ENCODE measurements around the gene GALNS. TPM values are rescaled to one million over a fixed set of nuclear protein-coding genes. Genes with fewer than 3 reads are reported as not detected.

The GALNS gene
- 35.9 and 41.8 TPM in 2 replicates for total RNA-seq

GRCh38 chr16:88856828-88857727 is at the start of gene GALNS, which contains the start of gene TRAPPC2L:
Gene GALNS (minus strand): TSS chr16:88856947. CDS start chr16:88856877, 70 bp downstream.
Gene TRAPPC2L (plus strand): TSS chr16:88857127. CDS start chr16:88857151, 24 bp downstream.

DNA sequence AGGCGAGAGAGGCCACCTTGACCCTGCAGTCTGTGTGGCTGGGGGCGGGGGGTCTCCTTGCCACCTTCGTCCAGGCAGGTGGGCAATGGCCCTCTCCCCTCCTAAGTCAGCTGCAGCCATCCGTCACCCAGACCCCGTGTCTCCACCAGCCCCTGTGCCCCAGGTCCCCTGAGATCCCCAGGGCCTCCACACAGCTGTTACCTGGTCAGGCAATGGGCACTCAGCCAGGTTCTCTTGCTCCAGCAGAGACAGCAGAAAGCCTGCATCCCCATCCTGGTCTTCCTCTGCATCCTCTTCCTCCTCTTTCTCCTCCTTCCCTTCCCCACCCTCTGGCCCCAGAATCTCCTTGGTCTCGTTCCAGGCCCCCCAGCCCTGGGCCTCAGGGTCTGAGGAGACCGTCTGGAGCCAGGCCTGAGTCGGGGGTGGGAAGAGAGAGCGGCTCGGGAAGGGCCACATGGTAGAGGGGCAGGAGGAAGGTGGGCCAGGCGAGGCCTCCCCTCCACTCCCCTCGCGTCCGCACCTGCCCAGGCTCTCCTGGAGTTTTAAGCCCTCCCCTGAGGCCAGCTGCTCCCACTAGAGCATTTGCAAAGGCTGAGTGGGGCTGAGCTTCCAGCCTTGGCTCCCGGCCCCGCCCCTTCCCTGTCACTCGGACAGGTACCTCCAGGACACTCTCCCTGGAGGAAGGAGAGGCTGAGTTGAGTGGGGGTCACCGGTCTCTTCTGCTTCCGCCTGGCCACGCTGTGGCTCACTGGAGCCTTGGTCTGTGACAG is 9.6 kb upstream of the GALNS start, which contains the start of gene PABPN1L:
PABPN1L (minus strand) TSS at position 510 of the 770 bp plus-strand sequence; CDS start at position 456, 54 bp downstream.

GRCh38 chr16:88811769-88812512 is 44.8 kb downstream of the GALNS start, which contains the start of gene APRT:
Gene APRT (minus strand): TSS chr16:88811928. CDS start chr16:88811899, 29 bp downstream.

DNA sequence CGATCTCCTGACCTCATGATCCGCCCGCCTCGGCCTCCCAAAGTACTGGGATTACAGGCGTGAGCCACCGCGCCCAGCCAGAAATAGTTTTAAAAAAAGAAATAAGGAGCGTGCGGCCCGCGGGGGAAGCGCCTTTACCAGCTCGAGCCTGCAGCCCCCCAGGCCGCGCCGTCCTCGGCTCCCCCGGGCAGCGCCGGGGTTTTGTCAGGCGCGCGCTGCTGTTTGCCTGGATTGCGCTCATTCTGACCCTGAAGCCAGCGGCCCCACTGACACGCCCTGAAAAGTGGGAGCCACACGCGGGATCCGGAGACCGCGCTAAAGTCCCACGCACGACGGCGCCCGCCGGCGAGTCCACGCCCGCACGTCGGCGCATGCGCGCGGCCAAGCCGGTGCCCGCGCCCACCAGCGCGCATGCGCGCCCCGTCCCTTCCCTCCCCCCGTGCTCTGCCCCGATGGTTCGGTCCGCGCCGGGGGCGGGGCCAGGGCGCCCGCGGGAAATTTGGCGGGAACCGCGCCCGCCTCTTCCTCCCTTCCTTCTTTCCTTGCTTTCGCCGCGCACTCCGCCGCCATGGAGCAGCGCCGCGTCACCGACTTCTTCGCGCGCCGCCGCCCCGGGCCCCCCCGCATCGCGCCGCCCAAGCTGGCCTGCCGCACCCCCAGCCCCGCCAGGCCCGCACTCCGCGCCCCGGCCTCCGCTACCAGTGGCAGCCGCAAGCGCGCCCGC is 53.3 kb downstream of the GALNS start, which contains the start of gene CDT1:
CDT1 (plus strand) TSS at position 526 of the 724 bp plus-strand sequence; CDS start at position 569, 43 bp downstream.

DNA sequence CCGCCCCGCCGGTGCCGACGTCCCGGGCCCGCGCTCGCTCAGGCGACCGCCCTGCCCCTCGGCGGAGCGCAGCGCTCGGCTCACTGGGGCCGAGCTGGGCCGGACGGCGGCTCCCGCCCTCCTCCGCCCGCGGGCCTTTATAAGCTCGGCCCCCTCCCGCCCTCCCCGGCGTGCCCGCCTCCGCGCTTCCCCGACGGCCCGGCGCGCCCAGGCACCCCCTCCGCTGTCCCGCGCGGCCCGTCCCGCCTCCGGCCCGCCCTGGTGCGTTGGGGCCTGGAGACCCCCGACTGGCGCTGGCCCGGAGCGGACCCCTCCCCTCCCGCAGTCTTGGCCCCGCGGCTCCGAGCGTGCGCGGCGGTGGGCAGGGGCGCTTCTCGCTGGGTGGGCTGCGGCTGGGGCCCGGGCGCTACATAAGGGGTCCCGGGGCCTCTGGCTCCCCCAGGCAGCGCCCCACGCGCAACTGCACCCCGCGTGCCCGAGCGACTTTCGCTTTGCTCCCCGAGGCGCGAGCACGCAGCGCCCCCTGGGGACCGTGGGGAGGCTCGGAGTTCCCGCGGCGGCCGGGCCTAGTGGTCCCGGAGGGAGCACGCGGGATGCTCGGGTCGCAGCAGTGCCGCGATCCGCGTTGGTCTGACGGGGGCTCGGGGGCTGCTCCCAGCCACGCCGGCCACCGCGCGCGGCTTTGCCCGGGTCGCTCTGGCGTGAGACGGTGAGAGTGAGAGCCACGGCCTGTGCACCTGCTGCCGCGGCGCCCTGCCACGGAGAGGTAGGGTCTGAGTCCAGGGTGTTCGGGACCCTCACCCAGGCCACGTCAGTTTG is 71.4 kb downstream of the GALNS start, which contains the start of gene PIEZO1:
PIEZO1 (minus strand) TSS at position 115 of the 819 bp plus-strand sequence. CDS start 256 bp downstream, outside the sequence.

Other genes starting within 250 kb of the GALNS start
- gene IL17C, start 218.4 kb downstream of the GALNS start, total RNA-seq = 0.23 TPM in 1 of 2 replicates, not detected in the other
- 118 and 194 TPM in 2 replicates for gene CYBA, start 205.9 kb downstream of the GALNS start, total RNA-seq
- gene MVD, start 193.9 kb downstream of the GALNS start, total RNA-seq = 89.1 and 116 TPM in 2 replicates
- under 0.01 and 0.05 TPM in 2 replicates for gene SNAI3, start 170.4 kb downstream of the GALNS start, total RNA-seq
- 9.7 and 10.1 TPM in 2 replicates for gene RNF166, start 150.5 kb downstream of the GALNS start, total RNA-seq
- gene CTU2, start 150.4 kb downstream of the GALNS start, total RNA-seq = 13.5 and 14.3 TPM in 2 replicates
- 296 and 312 TPM in 2 replicates for gene PIEZO1, start 71.7 kb downstream of the GALNS start, total RNA-seq
- 0.30 and 6.1 TPM in 2 replicates for gene CDT1, start 53.2 kb downstream of the GALNS start, total RNA-seq
- gene APRT, start 45.0 kb downstream of the GALNS start, total RNA-seq = 42.2 and 89.5 TPM in 2 replicates
- 26.4 and 39.5 TPM in 2 replicates for gene TRAPPC2L, start 180 bp upstream of the GALNS start, total RNA-seq
- not detected in 2 replicates for gene PABPN1L, start 9.7 kb upstream of the GALNS start, total RNA-seq
- not detected in 2 replicates for gene CBFA2T3, start 120.3 kb upstream of the GALNS start, total RNA-seq
- gene ACSF3, start 236.9 kb upstream of the GALNS start, total RNA-seq = 16.9 and 21.0 TPM in 2 replicates